SU-DHL-6 (cell line): ENCODE measurements around the gene FIGLA.

Source experiments
- H2AFZ ChIP-seq: fragments of 200-600 bp; sonication (generic); 2 replicates; pipeline ENCODE4 v1.6.1; 2014; ENCODE audit warnings: low read depth, mild to moderate bottlenecking, moderate library complexity, mixed read lengths, antibody characterized with exemption, low read length; ENCODE audit not compliant: severe bottlenecking
- H3F3A ChIP-seq: fragments of 200-600 bp; shearing (Covaris generic); 2 replicates; pipeline ENCODE4 v1.6.0; 2016; ENCODE audit warnings: antibody characterized with exemption, mild to moderate bottlenecking; ENCODE audit not compliant: insufficient read depth
- H3K27ac ChIP-seq: fragments of 200-600 bp; sonication (generic); 2 replicates; pipeline ENCODE4 v1.5.1; 2016; ENCODE audit warnings: low read depth, mild to moderate bottlenecking, low read length, moderate library complexity, mixed read lengths
- H3K27me3 ChIP-seq: fragments of 200-600 bp; sonication (generic), shearing (Covaris generic); 2 replicates; pipeline ENCODE4 v1.6.0; 2014; ENCODE audit warnings: mild to moderate bottlenecking, low read length
- H3K36me3 ChIP-seq: fragments of 200-600 bp; sonication (generic); 2 replicates; pipeline ENCODE4 v1.6.1; 2014; ENCODE audit warnings: mild to moderate bottlenecking, low read length, mixed read lengths
- H3K4me2 ChIP-seq: fragments of 300-600, 200-600 bp; shearing (Covaris generic), sonication (generic); 2 replicates; pipeline ENCODE4 v1.6.0; 2014; ENCODE audit warnings: low read length, low read depth, mild to moderate bottlenecking; ENCODE audit not compliant: poor library complexity, severe bottlenecking
- H3K4me3 ChIP-seq: fragments of 200-600 bp; sonication (generic); 2 replicates; pipeline ENCODE4 v1.5.1; 2014; ENCODE audit warnings: antibody characterized with exemption, low read length, mild to moderate bottlenecking, mixed read lengths; ENCODE audit not compliant: insufficient read depth, poor library complexity, severe bottlenecking
- H3K79me2 ChIP-seq: fragments of 200-600 bp; sonication (generic); 2 replicates; pipeline ENCODE4 v1.6.1; 2014; ENCODE audit warnings: mild to moderate bottlenecking, low read length, moderate library complexity; ENCODE audit not compliant: insufficient read depth
- H3K9ac ChIP-seq: fragments of 200-600 bp; sonication (generic); 2 replicates; pipeline ENCODE4 v1.7.0; 2014; ENCODE audit warnings: mild to moderate bottlenecking, low read length
- H3K9me2 ChIP-seq: fragments of 200-600 bp; sonication (generic); replicated peaks from 2 replicates; pipeline ENCODE4 v1.6.1; 2014; ENCODE audit warnings: low read length; ENCODE audit not compliant: insufficient read depth
- H3K9me3 ChIP-seq: fragments of 200-600 bp; sonication (generic); 2 replicates; pipeline ENCODE4 v1.6.1; 2014; ENCODE audit warnings: low read length, mixed read lengths; ENCODE audit not compliant: insufficient read depth
- H4K20me1 ChIP-seq: fragments of 200-600 bp; sonication (generic); 2 replicates; pipeline ENCODE4 v1.6.1; 2014; ENCODE audit warnings: low read depth, mild to moderate bottlenecking, antibody characterized with exemption, low read length, moderate library complexity, mixed read lengths
- CTCF ChIP-seq: fragments of 200-600 bp; sonication (generic); IDR thresholded peaks from one replicate; pipeline ENCODE4 v1.5.1; 2017; ENCODE audit warnings: antibody characterized with exemption, mild to moderate bottlenecking, low read length, moderate library complexity; ENCODE audit not compliant: insufficient read depth, poor library complexity, severe bottlenecking
- EZH2phosphoT487 ChIP-seq: fragments of 200-600 bp; sonication (generic), shearing (Covaris generic); conservative IDR thresholded peaks from 2 replicates; pipeline ENCODE4 v1.6.1; 2018; ENCODE audit warnings: mild to moderate bottlenecking, antibody characterized with exemption, low read length, moderate library complexity, mixed read lengths

FIGLA gene

GRCh38 chr2:70746094-70746974 is 44.1 kb downstream of the FIGLA start:
- no peak overlapping the region for H3K4me3 ChIP-seq
- H3K4me2 ChIP-seq, result no peak overlapping the region
- H3K27ac ChIP-seq, result no peak overlapping the region
- TF ChIP-seq EZH2phosphoT487 (no peak), CTCF (no peak)
- no peaks in the 10 kb centered on the region for H3K36me3 ChIP-seq
- H3K9me3 ChIP-seq, result no peaks in the 10 kb centered on the region
- no peaks in the 10 kb centered on the region for H3K27me3 ChIP-seq
- no peaks in the 10 kb centered on the region for H4K20me1 ChIP-seq
- H3K79me2 ChIP-seq, result no peaks in the 10 kb centered on the region
- H3K9ac ChIP-seq, result no peak overlapping the region
- no peaks in the 10 kb centered on the region for H3K9me2 ChIP-seq
- no peak overlapping the region for H2AFZ ChIP-seq
- no peaks in the 10 kb centered on the region for H3F3A ChIP-seq

- no peaks in the 10 kb centered on the region for H3K9me2 ChIP-seq
- H3K4me3 ChIP-seq, result no peak overlapping the region
- H3K9me3 ChIP-seq, result no peaks in the 10 kb centered on the region
- H3K27me3 ChIP-seq, result no peaks in the 10 kb centered on the region
- H3K4me2 ChIP-seq, result no peak overlapping the region
- H2AFZ ChIP-seq, result no peak overlapping the region
- no peak overlapping the region for H3K9ac ChIP-seq
- no peaks in the 10 kb centered on the region for H3K36me3 ChIP-seq
- H3F3A ChIP-seq, result no peaks in the 10 kb centered on the region
- no peak for TF ChIP-seq EZH2phosphoT487
- H3K27ac ChIP-seq, result no peak overlapping the region
- no peaks in the 10 kb centered on the region for H3K79me2 ChIP-seq
- H4K20me1 ChIP-seq, result no peaks in the 10 kb centered on the region
Observed at GRCh38 chr2:70745276-70745825, 45.1 kb downstream of the FIGLA start.

DNA sequence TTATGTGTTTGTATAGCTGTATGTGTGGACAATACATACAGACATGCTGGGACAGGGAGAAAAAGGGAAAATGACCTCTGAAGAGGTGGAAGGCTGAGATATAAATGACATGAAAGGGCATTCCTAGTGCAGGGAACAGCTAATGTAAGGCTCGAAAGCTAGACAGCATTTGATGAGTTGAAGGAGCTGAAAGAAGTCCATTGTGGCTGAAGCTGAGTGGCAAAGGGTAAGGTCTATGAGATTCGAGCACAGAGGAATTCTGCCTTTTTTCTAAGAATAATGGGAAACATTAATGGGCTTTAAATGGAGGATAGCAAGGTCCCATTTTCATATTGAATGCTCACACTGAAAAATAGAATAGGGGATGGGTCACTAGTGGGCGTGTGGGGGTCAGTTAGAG is 46.0 kb downstream of the FIGLA start:
- Histone ChIP-seq H3F3A (no peaks in the 10 kb centered on the region), H3K4me3 (no peak overlapping the region), H3K9ac (no peak overlapping the region), H3K4me2 (no peak overlapping the region), H3K9me2 (no peaks in the 10 kb centered on the region), H3K79me2 (no peaks in the 10 kb centered on the region), H3K36me3 (no peaks in the 10 kb centered on the region), H3K9me3 (no peaks in the 10 kb centered on the region), H3K27me3 (no peaks in the 10 kb centered on the region), H3K27ac (no peak overlapping the region), H4K20me1 (no peaks in the 10 kb centered on the region), H2AFZ (no peak overlapping the region)
- no peak for TF ChIP-seq CTCF
- no peak for TF ChIP-seq EZH2phosphoT487

- no peaks in the 10 kb centered on the region for H4K20me1 ChIP-seq
- no peak overlapping the region for H3K9ac ChIP-seq
- H3K36me3 ChIP-seq, result no peaks in the 10 kb centered on the region
- no peaks in the 10 kb centered on the region for H3F3A ChIP-seq
- no peaks in the 10 kb centered on the region for H3K9me3 ChIP-seq
- H3K27me3 ChIP-seq, result no peaks in the 10 kb centered on the region
- H3K27ac ChIP-seq, result no peak overlapping the region
- H3K4me2 ChIP-seq, result no peak overlapping the region
- TF ChIP-seq CTCF (no peak), EZH2phosphoT487 (no peak)
- H3K4me3 ChIP-seq, result no peak overlapping the region
- H2AFZ ChIP-seq, result no peak overlapping the region
- H3K79me2 ChIP-seq, result no peaks in the 10 kb centered on the region
- H3K9me2 ChIP-seq, result no peaks in the 10 kb centered on the region
Observed at GRCh38 chr2:70743677-70744076, 46.8 kb downstream of the FIGLA start.
